ENCODE results near the gene TEX19. TPM values are rescaled to one million over a fixed set of nuclear protein-coding genes. Genes with fewer than 3 reads are reported as not detected.
A peak's percentile ranks its signal among the peaks of the same experiment; 100 is the strongest.
"Not testable (repeated sequence)": the region's sequence is repeated elsewhere in the genome, so short reads cannot be mapped to it uniquely, and the experiment has no call there.

TEX19 gene
- total RNA-seq, 1 donor from 2014 or later = 0.80 TPM

DNA sequence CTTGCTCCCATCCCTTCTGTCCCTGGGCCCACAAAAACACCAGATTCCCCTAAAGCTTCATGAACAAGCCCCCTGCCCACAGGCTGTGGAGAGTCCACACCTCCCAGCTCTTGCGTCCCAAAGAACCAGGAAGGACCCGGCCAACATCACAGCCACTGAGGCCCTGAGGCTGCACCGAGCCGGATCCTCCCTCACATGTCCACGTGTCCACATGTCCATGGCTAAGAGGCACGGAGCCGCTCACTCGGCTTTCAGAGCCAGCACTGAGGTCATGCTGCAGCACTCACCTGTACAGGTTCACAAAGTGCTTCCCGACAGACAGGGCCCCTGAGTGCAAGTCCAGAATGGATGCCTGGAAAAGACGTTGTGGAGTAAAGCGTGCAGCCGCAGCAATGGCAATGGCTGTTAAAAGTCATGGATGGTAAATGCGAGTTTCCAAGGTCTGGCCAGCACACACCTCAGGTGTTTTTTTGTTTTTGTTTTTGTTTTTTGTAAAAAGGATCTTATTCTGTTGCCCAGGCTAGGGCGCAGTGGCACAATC lies 47.2 kb downstream of the TEX19 start:
- no peak for DNase-seq (ENCODE audit: low read depth)

DNA sequence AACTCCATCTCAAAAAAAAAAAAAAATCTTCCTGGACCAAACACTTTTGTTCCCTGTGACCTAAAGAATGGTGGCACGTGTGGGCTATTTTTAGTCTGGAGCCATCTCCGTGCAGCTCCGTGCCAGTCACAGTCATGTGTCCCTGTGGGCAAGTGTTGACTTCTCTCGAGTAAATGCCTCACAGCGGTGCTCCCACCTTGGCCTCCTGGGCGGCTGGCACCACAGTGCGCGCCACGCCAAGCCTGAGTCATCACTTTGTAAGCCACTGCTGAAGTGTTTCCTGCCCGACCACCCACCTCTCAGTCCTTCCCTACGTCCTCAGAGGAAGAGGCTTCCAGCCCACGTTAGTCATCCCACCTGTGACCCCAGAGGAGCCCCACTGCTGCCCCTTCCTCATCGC lies 48.2 kb downstream of the TEX19 start:
- peak; percentile 91 for DNase-seq (ENCODE audit: low read depth)

GRCh38 chr17:82408288-82408937 lies 49.4 kb downstream of the TEX19 start:
- peak; percentile 93 for DNase-seq (ENCODE audit: low read depth)

DNA sequence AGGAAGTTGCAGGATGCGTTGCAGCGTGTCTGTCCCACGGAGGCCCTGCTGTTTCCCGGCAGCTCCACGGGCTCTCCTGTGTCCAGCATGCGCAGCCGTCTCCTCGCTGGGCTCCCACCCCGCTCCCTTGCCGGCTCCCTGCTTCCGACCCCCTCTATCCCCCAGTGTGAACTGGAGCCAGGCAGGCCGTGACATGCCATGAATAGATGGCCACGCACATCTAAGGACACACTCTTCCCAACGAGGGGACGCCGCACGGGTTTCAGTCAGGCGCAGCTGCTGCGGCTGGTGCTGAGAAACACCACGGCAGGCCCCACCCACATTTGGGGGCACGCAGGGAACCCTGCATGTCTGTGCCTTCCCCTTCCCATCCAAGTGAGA lies 49.9 kb downstream of the TEX19 start:
- DNase-seq (ENCODE audit: low read depth) = no peak

- DNase-seq (ENCODE audit: low read depth) = no peak
Observed at GRCh38 chr17:82410014-82410716, 51.1 kb downstream of the TEX19 start.

- no peak for DNase-seq (ENCODE audit: low read depth)
Observed at GRCh38 chr17:82411396-82412053, 52.5 kb downstream of the TEX19 start.

GRCh38 chr17:82412081-82412480 lies 53.0 kb downstream of the TEX19 start:
- not testable (repeated sequence) for DNase-seq (ENCODE audit: low read depth)

GRCh38 chr17:82412535-82413520 lies 53.8 kb downstream of the TEX19 start:
- DNase-seq (ENCODE audit: low read depth) = no peak

Other genes starting within 250 kb of the TEX19 start
- 7.9 and 11.3 TPM in 2 replicates for gene CCDC57, start 146.4 kb upstream of the TEX19 start, total RNA-seq
- gene SLC16A3, start 130.2 kb upstream of the TEX19 start, total RNA-seq = 94.9 and 164 TPM in 2 replicates
- gene CSNK1D, start 85.5 kb upstream of the TEX19 start, total RNA-seq = 29.0 and 37.1 TPM in 2 replicates
- gene CD7, start 41.6 kb upstream of the TEX19 start, total RNA-seq = 1.4 TPM in 1 of 2 replicates, not detected in the other
- gene SECTM1, start 25.5 kb upstream of the TEX19 start, total RNA-seq = 65.8 and 76.1 TPM in 2 replicates
- 29.1 and 60.3 TPM in 2 replicates for gene UTS2R, start 12.5 kb downstream of the TEX19 start, total RNA-seq
- gene HEXD, start 59.1 kb downstream of the TEX19 start, total RNA-seq = 30.2 and 41.8 TPM in 2 replicates
- 37.4 and 53.4 TPM in 2 replicates for gene OGFOD3, start 59.3 kb downstream of the TEX19 start, total RNA-seq
- gene CYBC1, start 91.5 kb downstream of the TEX19 start, total RNA-seq = 59.0 and 62.2 TPM in 2 replicates
- gene NARF, start 99.5 kb downstream of the TEX19 start, total RNA-seq = 55.4 and 66.1 TPM in 2 replicates
- 34.8 and 53.8 TPM in 2 replicates for gene FOXK2, start 160.5 kb downstream of the TEX19 start, total RNA-seq

Measured in myocyte (in vitro differentiated cells).